ENCODE data around the gene GNA12.

Gene GNA12

GRCh38 chr7:2761801-2762497 is 82.2 kb downstream of the GNA12 start:
- Histone ChIP-seq H3K36me3 (ENCODE audit: control insufficient read depth, low read depth, low read length) (no peaks in the 10 kb centered on the region), H3K4me3 (ENCODE audit: low read length) (no peak overlapping the region), H3K27me3 (ENCODE audit: control insufficient read depth, insufficient read depth, low read length) (no peaks in the 10 kb centered on the region), H3K4me1 (ENCODE audit: control insufficient read depth, low read depth, low read length) (peaks cover 11% of the 10 kb centered on the region), H3K27ac (ENCODE audit: low read length) (no peak overlapping the region), H3K9me3 (ENCODE audit: control insufficient read depth, low read depth, low read length) (no peaks in the 10 kb centered on the region), H3K9ac (ENCODE audit: low read length) (no peak overlapping the region)

- Histone ChIP-seq H3K36me3 (ENCODE audit: control insufficient read depth, low read depth, low read length) (no peaks in the 10 kb centered on the region), H3K9ac (ENCODE audit: low read length) (no peak overlapping the region), H3K4me3 (ENCODE audit: low read length) (no peak overlapping the region), H3K27ac (ENCODE audit: low read length) (no peak overlapping the region), H3K9me3 (ENCODE audit: control insufficient read depth, low read depth, low read length) (no peaks in the 10 kb centered on the region), H3K4me1 (ENCODE audit: control insufficient read depth, low read depth, low read length) (peaks cover 11% of the 10 kb centered on the region), H3K27me3 (ENCODE audit: control insufficient read depth, insufficient read depth, low read length) (no peaks in the 10 kb centered on the region)
Measured at GRCh38 chr7:2761131-2761624, 82.9 kb downstream of the GNA12 start.

DNA sequence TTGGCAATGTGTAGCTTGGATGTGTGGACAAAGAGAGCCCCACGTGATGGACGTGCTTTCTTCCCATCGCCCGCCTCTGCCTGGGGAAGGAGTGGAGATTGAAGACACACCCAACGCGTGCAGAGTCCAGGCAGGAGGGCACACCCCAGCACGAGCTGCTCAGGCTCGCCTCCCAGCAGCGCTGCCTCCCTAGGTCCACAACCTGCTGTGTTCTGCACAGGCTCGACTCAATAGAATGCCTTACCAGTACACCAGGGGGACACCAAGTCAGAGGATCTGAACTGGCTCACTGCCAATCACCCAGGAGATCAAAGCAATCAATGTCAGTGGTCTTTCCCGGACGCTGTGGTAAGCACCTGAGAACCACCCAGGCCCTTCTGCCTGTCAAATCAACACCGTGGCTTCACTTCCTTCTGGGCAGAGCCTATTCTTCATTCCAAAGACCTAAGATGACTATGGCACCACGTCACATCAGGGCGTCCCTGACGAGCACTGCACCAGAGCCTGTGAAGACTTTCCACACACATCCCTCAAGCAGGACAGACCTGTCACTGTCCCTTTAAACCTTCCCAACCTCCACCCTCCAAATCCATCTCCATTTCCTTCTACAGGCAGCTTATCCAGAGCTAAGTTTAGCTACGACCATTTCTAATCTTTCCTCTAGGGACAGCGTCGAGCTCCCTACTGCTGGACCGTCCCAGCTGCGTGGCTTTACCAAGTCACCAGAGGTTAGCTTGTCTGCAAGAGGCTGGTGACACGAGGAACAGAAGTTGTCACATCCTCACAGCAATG is 83.8 kb downstream of the GNA12 start:
- H3K4me1 ChIP-seq (ENCODE audit: control insufficient read depth, low read depth, low read length) = peaks cover 11% of the 10 kb centered on the region
- no peaks in the 10 kb centered on the region for H3K27me3 ChIP-seq (ENCODE audit: control insufficient read depth, insufficient read depth, low read length)
- no peak overlapping the region for H3K9ac ChIP-seq (ENCODE audit: low read length)
- H3K4me3 ChIP-seq (ENCODE audit: low read length) = no peak overlapping the region
- H3K27ac ChIP-seq (ENCODE audit: low read length) = no peak overlapping the region
- H3K9me3 ChIP-seq (ENCODE audit: control insufficient read depth, low read depth, low read length) = no peaks in the 10 kb centered on the region
- no peaks in the 10 kb centered on the region for H3K36me3 ChIP-seq (ENCODE audit: control insufficient read depth, low read depth, low read length)

DNA sequence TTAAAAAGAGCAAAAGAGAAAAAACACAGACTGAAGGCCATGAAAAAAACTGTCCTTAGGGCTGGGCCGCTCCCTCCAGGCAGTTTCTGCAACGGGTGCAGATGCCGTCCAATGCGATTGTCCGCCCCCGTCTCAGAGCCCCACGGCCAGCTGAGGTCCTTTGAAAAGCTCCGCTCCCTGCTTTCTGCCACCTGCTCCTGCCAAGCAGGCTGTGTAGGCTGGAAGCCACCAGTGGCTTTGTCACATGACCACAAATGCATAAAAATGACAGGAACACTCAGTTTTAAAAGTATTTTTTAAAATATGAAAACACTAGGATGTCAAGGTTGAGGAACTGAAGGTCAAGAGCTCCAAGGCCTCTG is 84.4 kb downstream of the GNA12 start:
- H3K36me3 ChIP-seq (ENCODE audit: control insufficient read depth, low read depth, low read length) = no peaks in the 10 kb centered on the region
- H3K9me3 ChIP-seq (ENCODE audit: control insufficient read depth, low read depth, low read length) = no peaks in the 10 kb centered on the region
- no peak overlapping the region for H3K4me3 ChIP-seq (ENCODE audit: low read length)
- peaks cover 11% of the 10 kb centered on the region for H3K4me1 ChIP-seq (ENCODE audit: control insufficient read depth, low read depth, low read length)
- H3K27ac ChIP-seq (ENCODE audit: low read length) = no peak overlapping the region
- H3K27me3 ChIP-seq (ENCODE audit: control insufficient read depth, insufficient read depth, low read length) = no peaks in the 10 kb centered on the region
- no peak overlapping the region for H3K9ac ChIP-seq (ENCODE audit: low read length)

GRCh38 chr7:2758673-2759616 is 85.2 kb downstream of the GNA12 start:
- Histone ChIP-seq H3K9ac (ENCODE audit: low read length) (no peak overlapping the region), H3K27ac (ENCODE audit: low read length) (no peak overlapping the region), H3K4me3 (ENCODE audit: low read length) (no peak overlapping the region)

GRCh38 chr7:2757904-2758672 is 86.0 kb downstream of the GNA12 start:
- H3K4me1 ChIP-seq (ENCODE audit: control insufficient read depth, low read depth, low read length) = peaks cover 11% of the 10 kb centered on the region
- H3K4me3 ChIP-seq (ENCODE audit: low read length) = no peak overlapping the region
- no peaks in the 10 kb centered on the region for H3K36me3 ChIP-seq (ENCODE audit: control insufficient read depth, low read depth, low read length)
- H3K27me3 ChIP-seq (ENCODE audit: control insufficient read depth, insufficient read depth, low read length) = no peaks in the 10 kb centered on the region
- H3K9me3 ChIP-seq (ENCODE audit: control insufficient read depth, low read depth, low read length) = no peaks in the 10 kb centered on the region
- H3K9ac ChIP-seq (ENCODE audit: low read length) = no peak overlapping the region
- no peak overlapping the region for H3K27ac ChIP-seq (ENCODE audit: low read length)

More at GRCh38 chr7:2758673-2759616, 85.2 kb downstream of the GNA12 start:
- H3K36me3 ChIP-seq (ENCODE audit: control insufficient read depth, low read depth, low read length) = no peaks in the 10 kb centered on the region
- peaks cover 11% of the 10 kb centered on the region for H3K4me1 ChIP-seq (ENCODE audit: control insufficient read depth, low read depth, low read length)
- H3K27me3 ChIP-seq (ENCODE audit: control insufficient read depth, insufficient read depth, low read length) = no peaks in the 10 kb centered on the region
- no peaks in the 10 kb centered on the region for H3K9me3 ChIP-seq (ENCODE audit: control insufficient read depth, low read depth, low read length)

GRCh38 chr7:2757361-2757903 is 86.7 kb downstream of the GNA12 start:
- H3K4me1 ChIP-seq (ENCODE audit: control insufficient read depth, low read depth, low read length) = peaks cover 11% of the 10 kb centered on the region
- no peaks in the 10 kb centered on the region for H3K9me3 ChIP-seq (ENCODE audit: control insufficient read depth, low read depth, low read length)
- H3K27ac ChIP-seq (ENCODE audit: low read length) = no peak overlapping the region
- no peaks in the 10 kb centered on the region for H3K36me3 ChIP-seq (ENCODE audit: control insufficient read depth, low read depth, low read length)
- H3K27me3 ChIP-seq (ENCODE audit: control insufficient read depth, insufficient read depth, low read length) = no peaks in the 10 kb centered on the region
- no peak overlapping the region for H3K4me3 ChIP-seq (ENCODE audit: low read length)
- H3K9ac ChIP-seq (ENCODE audit: low read length) = no peak overlapping the region

DNA sequence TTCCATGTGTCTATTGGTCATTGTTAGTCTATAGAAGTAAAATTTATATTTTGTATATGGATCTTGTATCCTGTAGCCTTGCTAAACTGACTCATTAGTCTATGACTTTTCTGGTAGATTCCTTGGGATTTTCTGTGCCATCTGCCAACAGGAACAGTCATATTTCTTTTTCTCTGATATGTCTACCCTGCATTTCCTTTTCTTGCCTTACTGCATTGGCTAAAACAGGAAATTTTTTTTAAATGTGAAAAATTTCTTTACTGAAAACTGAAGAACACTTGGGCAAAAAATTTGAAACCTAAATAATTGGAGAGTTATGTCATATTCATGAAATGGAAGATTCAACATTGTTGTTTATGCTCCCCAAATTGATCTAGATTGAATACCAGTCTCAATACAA is 88.6 kb downstream of the GNA12 start:
- H3K4me1 ChIP-seq (ENCODE audit: control insufficient read depth, low read depth, low read length) = peaks cover 11% of the 10 kb centered on the region
- no peak overlapping the region for H3K4me3 ChIP-seq (ENCODE audit: low read length)
- H3K27me3 ChIP-seq (ENCODE audit: control insufficient read depth, insufficient read depth, low read length) = no peaks in the 10 kb centered on the region
- no peak overlapping the region for H3K27ac ChIP-seq (ENCODE audit: low read length)
- no peaks in the 10 kb centered on the region for H3K36me3 ChIP-seq (ENCODE audit: control insufficient read depth, low read depth, low read length)
- H3K9ac ChIP-seq (ENCODE audit: low read length) = no peak overlapping the region
- no peaks in the 10 kb centered on the region for H3K9me3 ChIP-seq (ENCODE audit: control insufficient read depth, low read depth, low read length)

DNA sequence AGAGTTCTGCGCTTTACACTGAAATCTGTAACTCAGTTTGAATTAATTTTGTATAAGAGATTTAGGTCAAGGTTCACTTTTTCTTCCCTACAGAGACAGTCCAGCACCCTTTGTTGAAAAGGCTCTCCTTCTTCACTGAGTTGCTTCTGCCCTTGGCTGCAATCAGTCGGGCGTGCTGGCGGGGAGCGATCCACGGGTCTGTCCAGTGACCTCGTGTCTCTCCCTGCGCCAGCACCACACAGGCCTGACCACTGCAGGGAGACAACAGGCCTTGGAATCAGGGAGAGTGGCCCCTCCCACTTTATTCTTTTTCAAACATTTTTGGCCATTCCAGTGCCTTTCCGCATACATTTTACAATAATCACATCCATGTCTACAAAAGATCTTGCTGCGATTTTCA is 89.2 kb downstream of the GNA12 start:
- Histone ChIP-seq H3K27me3 (ENCODE audit: control insufficient read depth, insufficient read depth, low read length) (no peaks in the 10 kb centered on the region), H3K4me3 (ENCODE audit: low read length) (no peak overlapping the region), H3K36me3 (ENCODE audit: control insufficient read depth, low read depth, low read length) (no peaks in the 10 kb centered on the region), H3K9me3 (ENCODE audit: control insufficient read depth, low read depth, low read length) (no peaks in the 10 kb centered on the region), H3K9ac (ENCODE audit: low read length) (no peak overlapping the region), H3K27ac (ENCODE audit: low read length) (no peak overlapping the region), H3K4me1 (ENCODE audit: control insufficient read depth, low read depth, low read length) (peaks cover 13% of the 10 kb centered on the region)

DNA sequence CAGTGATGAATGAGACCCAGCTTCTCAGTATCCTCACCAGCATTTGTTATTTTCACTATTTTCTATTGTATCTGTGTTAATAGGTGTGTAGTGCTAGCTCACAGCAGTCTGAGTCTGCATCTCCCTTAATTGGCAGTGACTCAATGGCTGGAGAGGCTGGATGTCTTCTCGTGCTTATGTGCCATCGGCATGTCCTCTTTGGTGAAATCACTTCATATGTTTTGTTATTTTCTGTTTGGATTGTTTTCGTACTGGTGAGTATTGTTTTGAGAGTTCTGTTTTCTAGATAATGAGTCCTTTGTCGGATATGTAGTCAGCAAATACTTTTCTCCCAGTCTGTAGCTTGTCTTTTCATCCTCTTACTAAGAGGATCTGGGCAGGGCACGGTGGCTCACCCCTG is 90.0 kb downstream of the GNA12 start:
- no peaks in the 10 kb centered on the region for H3K9me3 ChIP-seq (ENCODE audit: control insufficient read depth, low read depth, low read length)
- H3K9ac ChIP-seq (ENCODE audit: low read length) = no peak overlapping the region
- H3K27me3 ChIP-seq (ENCODE audit: control insufficient read depth, insufficient read depth, low read length) = no peaks in the 10 kb centered on the region
- no peaks in the 10 kb centered on the region for H3K36me3 ChIP-seq (ENCODE audit: control insufficient read depth, low read depth, low read length)
- peaks cover 13% of the 10 kb centered on the region for H3K4me1 ChIP-seq (ENCODE audit: control insufficient read depth, low read depth, low read length)
- H3K27ac ChIP-seq (ENCODE audit: low read length) = no peak overlapping the region
- H3K4me3 ChIP-seq (ENCODE audit: low read length) = no peak overlapping the region

Data from iPS-18a (cell line).